ENCODE measurements around the gene CFAP90. TPM values are rescaled to one million over a fixed set of nuclear protein-coding genes. Genes with fewer than 3 reads are reported as not detected.

Gene CFAP90
- total RNA-seq, 1 donor from 2014 or later: 10.7 TPM

DNA sequence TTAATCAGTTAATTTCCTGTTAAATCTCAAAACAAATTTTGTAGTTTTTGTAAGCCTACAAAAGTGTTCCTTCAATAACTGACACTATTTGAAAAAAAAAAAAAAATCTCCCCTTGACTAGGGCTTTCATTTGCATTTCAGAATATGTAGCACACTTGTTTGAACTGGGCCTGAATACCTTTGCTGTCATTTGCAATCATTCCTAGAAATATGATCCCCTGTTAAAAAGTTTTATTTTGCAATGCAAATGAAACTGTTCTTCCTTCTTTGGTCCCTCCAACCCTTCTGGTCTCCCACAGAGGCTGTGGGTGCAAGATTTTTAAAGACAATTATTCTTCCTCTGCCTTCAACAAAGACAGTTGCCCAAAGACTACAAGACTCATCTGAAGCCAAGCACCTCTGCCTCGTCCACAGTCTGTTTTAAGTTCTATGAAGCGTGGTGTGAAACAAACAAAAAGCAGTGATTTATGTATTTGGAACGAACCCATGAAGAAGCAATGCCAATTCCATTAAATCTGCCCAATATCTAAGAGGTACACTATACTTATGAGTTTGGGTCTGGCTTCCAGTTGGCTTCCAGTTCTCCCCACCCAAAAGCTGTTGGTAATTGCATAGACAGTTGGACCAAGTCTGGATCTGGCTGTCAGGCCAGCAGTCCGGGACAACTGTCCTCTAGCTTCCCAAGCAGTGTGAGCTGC is 66.1 kb downstream of the CFAP90 start:
- Histone ChIP-seq H3K27ac (no peak overlapping the region), H3K27me3 (ENCODE audit: low read depth) (peaks cover 7% of the 10 kb centered on the region), H3K4me3 (no peak overlapping the region), H3K36me3 (no peaks in the 10 kb centered on the region), H3K9me3 (no peaks in the 10 kb centered on the region), H3K4me1 (no peaks in the 10 kb centered on the region)
- DNase-seq (no peak), ATAC-seq (no peak)
- TF ChIP-seq, protein P1, sequence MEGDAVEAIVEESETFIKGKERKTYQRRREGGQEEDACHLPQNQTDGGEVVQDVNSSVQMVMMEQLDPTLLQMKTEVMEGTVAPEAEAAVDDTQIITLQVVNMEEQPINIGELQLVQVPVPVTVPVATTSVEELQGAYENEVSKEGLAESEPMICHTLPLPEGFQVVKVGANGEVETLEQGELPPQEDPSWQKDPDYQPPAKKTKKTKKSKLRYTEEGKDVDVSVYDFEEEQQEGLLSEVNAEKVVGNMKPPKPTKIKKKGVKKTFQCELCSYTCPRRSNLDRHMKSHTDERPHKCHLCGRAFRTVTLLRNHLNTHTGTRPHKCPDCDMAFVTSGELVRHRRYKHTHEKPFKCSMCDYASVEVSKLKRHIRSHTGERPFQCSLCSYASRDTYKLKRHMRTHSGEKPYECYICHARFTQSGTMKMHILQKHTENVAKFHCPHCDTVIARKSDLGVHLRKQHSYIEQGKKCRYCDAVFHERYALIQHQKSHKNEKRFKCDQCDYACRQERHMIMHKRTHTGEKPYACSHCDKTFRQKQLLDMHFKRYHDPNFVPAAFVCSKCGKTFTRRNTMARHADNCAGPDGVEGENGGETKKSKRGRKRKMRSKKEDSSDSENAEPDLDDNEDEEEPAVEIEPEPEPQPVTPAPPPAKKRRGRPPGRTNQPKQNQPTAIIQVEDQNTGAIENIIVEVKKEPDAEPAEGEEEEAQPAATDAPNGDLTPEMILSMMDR (IDR thresholded peaks at IDR 0.05): no peak
- intact Hi-C loops (cut with DNase I): no loop called here

- intact Hi-C loops (cut with DNase I): no loop called here
- Histone ChIP-seq H3K36me3 (no peaks in the 10 kb centered on the region), H3K4me3 (no peak overlapping the region), H3K27ac (no peak overlapping the region), H3K9me3 (no peaks in the 10 kb centered on the region), H3K27me3 (ENCODE audit: low read depth) (peaks cover 7% of the 10 kb centered on the region), H3K4me1 (no peaks in the 10 kb centered on the region)
- no peak for ATAC-seq
- TF ChIP-seq, protein P1 (IDR thresholded peaks at IDR 0.05): no peak
- DNase-seq: no peak
These were observed 69.0 kb downstream of the CFAP90 start for GRCh38 chr5:7781899-7782298.

Other genes starting within 250 kb of the CFAP90 start
- gene FASTKD3, start 17.9 kb upstream of the CFAP90 start, total RNA-seq: 9.4 TPM
- gene MTRR, start 18.0 kb upstream of the CFAP90 start, total RNA-seq: 92.9 TPM

Measured in lower lobe of right lung (tissue), 2 donors.